Neutrophil (primary cell): ENCODE results near the gene FAM83G.

Experiments
- H3K27ac ChIP-seq: fragments of 200-600 bp; sonication (generic); 2 replicates; pipeline ENCODE4 v1.5.1; 2016; ENCODE audit warnings: mild to moderate bottlenecking, moderate library complexity
- H3K27me3 ChIP-seq: fragments of 200-600 bp; sonication (generic); 2 replicates; pipeline ENCODE4 v1.6.0; 2016; ENCODE audit warnings: mild to moderate bottlenecking
- H3K36me3 ChIP-seq: fragments of 200-600 bp; sonication (generic); 2 replicates; pipeline ENCODE4 v1.5.1; 2017
- H3K4me1 ChIP-seq, 2 experiments: fragments of 200-600 bp in 1 of 2; sonication (generic) in 1 of 2; 1 replicate in 1 of 2; 2 replicates in 1 of 2; pipeline versions ENCODE4 v1.5.1 to v1.6.1; 2013 to 2016; ENCODE audit warnings: low read depth in 1 of 2, low read length in 1 of 2, mild to moderate bottlenecking in 1 of 2, moderate library complexity in 1 of 2; ENCODE audit not compliant: control insufficient read depth in 1 of 2, insufficient read depth in 1 of 2
- H3K4me3 ChIP-seq, 2 experiments: fragments of 200-600 bp in 1 of 2; sonication (generic) in 1 of 2; 1 replicate in 1 of 2; 2 replicates in 1 of 2; pipeline ENCODE4 v1.5.1; 2013 to 2016; ENCODE audit warnings: low read depth in 1 of 2, low read length in 1 of 2, mild to moderate bottlenecking in 1 of 2, moderate library complexity in 1 of 2
- H3K9me3 ChIP-seq: fragments of 200-600 bp; sonication (generic); 2 replicates; pipeline ENCODE4 v1.5.1; 2016
- CTCF ChIP-seq: fragments of 200-600 bp; sonication (generic); IDR thresholded peaks from 2 replicates; pipeline ENCODE4 v1.5.1; 2016; ENCODE audit warnings: antibody characterized with exemption

FAM83G gene

GRCh38 chr17:18995220-18995619 lies 9.3 kb downstream of the FAM83G start:
- no peak overlapping the region for H3K27ac ChIP-seq
- peaks cover 9% of the 10 kb centered on the region for H3K27me3 ChIP-seq
- H3K36me3 ChIP-seq: peaks cover 17% of the 10 kb centered on the region
- H3K9me3 ChIP-seq: no peaks in the 10 kb centered on the region
- peaks cover 9% of the 10 kb centered on the region in 2 experiments for H3K4me1 ChIP-seq
- TF ChIP-seq CTCF: no peak
- no peak overlapping the region for H3K4me3 ChIP-seq

- Histone ChIP-seq H3K4me1 (peaks cover 9% of the 10 kb centered on the region in 2 experiments), H3K36me3 (peaks cover 17% of the 10 kb centered on the region), H3K27me3 (peaks cover 9% of the 10 kb centered on the region), H3K9me3 (no peaks in the 10 kb centered on the region), H3K27ac (no peak overlapping the region), H3K4me3 (no peak overlapping the region)
- TF ChIP-seq CTCF: no peak
These were observed 9.9 kb downstream of the FAM83G start for GRCh38 chr17:18994631-18995030.

- Histone ChIP-seq H3K27me3 (peaks cover 9% of the 10 kb centered on the region), H3K4me3 (no peak overlapping the region), H3K4me1 (peaks cover 9% of the 10 kb centered on the region in 2 experiments), H3K36me3 (peaks cover 23% of the 10 kb centered on the region), H3K27ac (no peak overlapping the region), H3K9me3 (no peaks in the 10 kb centered on the region)
- no peak for TF ChIP-seq CTCF
These were observed 10.5 kb downstream of the FAM83G start for GRCh38 chr17:18993905-18994526.

GRCh38 chr17:18992454-18993130 lies 12.0 kb downstream of the FAM83G start:
- TF ChIP-seq CTCF: no peak
- Histone ChIP-seq H3K36me3 (peaks cover 38% of the 10 kb centered on the region), H3K27ac (no peak overlapping the region), H3K4me3 (no peak overlapping the region), H3K27me3 (peaks cover 9% of the 10 kb centered on the region), H3K4me1 (peaks cover 9% of the 10 kb centered on the region in 2 experiments), H3K9me3 (no peaks in the 10 kb centered on the region)

- Histone ChIP-seq H3K27ac (no peak overlapping the region), H3K9me3 (no peaks in the 10 kb centered on the region), H3K4me3 (no peak overlapping the region), H3K4me1 (peaks cover 9% of the 10 kb centered on the region in 2 experiments), H3K27me3 (peaks cover 9% of the 10 kb centered on the region), H3K36me3 (peaks cover 46% of the 10 kb centered on the region)
- no peak for TF ChIP-seq CTCF
These were observed 12.8 kb downstream of the FAM83G start for GRCh38 chr17:18991531-18992315.
